ENCODE results near the gene SMS.

Gene SMS

GRCh38 chrX:21958916-21959315, 18.4 kb downstream of the SMS start:
- DNase-seq (ENCODE audit: low read depth in 1 of 2, low spot score in 1 of 2), result peak; percentile 55 to 72
- Histone ChIP-seq H3K4me3 (replicated peaks; ENCODE audit: insufficient read depth, low read length) (no peak overlapping the region), H3K27ac (replicated peaks) (peak overlapping the region; percentile 80), H3K27me3 (ENCODE audit: insufficient read depth, poor library complexity, severe bottlenecking) (no peaks in the 10 kb centered on the region)
- TF ChIP-seq POLR2AphosphoS5 (IDR thresholded peaks at IDR 0.05; ENCODE audit: low read depth) (peak; percentile 24; the same call in 1 of the 2 replicates), CTCF (IDR thresholded peaks at IDR 0.05; ENCODE audit: insufficient read depth, low read length) (no peak)

GRCh38 chrX:21959362-21960051, 19.0 kb downstream of the SMS start:
- peak in 1 of 2 experiments; percentile 52 for DNase-seq (ENCODE audit: low read depth in 1 of 2, low spot score in 1 of 2)
- Histone ChIP-seq H3K27ac (replicated peaks) (peak overlapping the region; percentile 80), H3K27me3 (ENCODE audit: insufficient read depth, poor library complexity, severe bottlenecking) (no peaks in the 10 kb centered on the region), H3K4me3 (replicated peaks; ENCODE audit: insufficient read depth, low read length) (no peak overlapping the region)
- no peak for TF ChIP-seq GABPA (IDR thresholded peaks at IDR 0.05; ENCODE audit: low read depth)
- no peak for TF ChIP-seq POLR2AphosphoS5 (IDR thresholded peaks at IDR 0.05; ENCODE audit: low read depth)
- TF ChIP-seq REST (IDR thresholded peaks at IDR 0.05; ENCODE audit: insufficient replicate concordance, low read depth), result no peak
- TF ChIP-seq CTCF (IDR thresholded peaks at IDR 0.05; ENCODE audit: insufficient read depth, low read length), result no peak
- no peak for TF ChIP-seq SPI1 (IDR thresholded peaks at IDR 0.05; ENCODE audit: borderline replicate concordance, low read depth)

- TF ChIP-seq SPI1 (IDR thresholded peaks at IDR 0.05; ENCODE audit: borderline replicate concordance, low read depth) (no peak), REST (IDR thresholded peaks at IDR 0.05; ENCODE audit: insufficient replicate concordance, low read depth) (no peak), CTCF (IDR thresholded peaks at IDR 0.05; ENCODE audit: insufficient read depth, low read length) (no peak), GABPA (IDR thresholded peaks at IDR 0.05; ENCODE audit: low read depth) (no peak), POLR2AphosphoS5 (IDR thresholded peaks at IDR 0.05; ENCODE audit: low read depth) (no peak)
- Histone ChIP-seq H3K4me3 (replicated peaks; ENCODE audit: insufficient read depth, low read length) (no peak overlapping the region), H3K27me3 (ENCODE audit: insufficient read depth, poor library complexity, severe bottlenecking) (no peaks in the 10 kb centered on the region), H3K27ac (replicated peaks) (peak overlapping the region; percentile 80)
- peak in 1 of 2 experiments; percentile 21 for DNase-seq (ENCODE audit: low read depth in 1 of 2, low spot score in 1 of 2)
Observed at GRCh38 chrX:21960569-21961541, 20.3 kb downstream of the SMS start.
